ENCODE measurements around the gene VPS33A. TPM values are rescaled to one million over a fixed set of nuclear protein-coding genes. Genes with fewer than 3 reads are reported as not detected.

Gene VPS33A
- total RNA-seq, 4 donors from 2014 or later, result 13.0 to 18.6 (median 15.4) TPM

- no peak for TF ChIP-seq CTCF (IDR thresholded peaks at IDR 0.05; ENCODE audit: low read depth)
Observed at GRCh38 chr12:122207391-122207790, 58.9 kb downstream of the VPS33A start.

GRCh38 chr12:122206976-122207375 lies 59.3 kb downstream of the VPS33A start:
- TF ChIP-seq CTCF (IDR thresholded peaks at IDR 0.05; ENCODE audit: low read depth), result no peak

GRCh38 chr12:122206111-122206881 lies 60.0 kb downstream of the VPS33A start:
- TF ChIP-seq CTCF (IDR thresholded peaks at IDR 0.05; ENCODE audit: low read depth), result no peak

GRCh38 chr12:122205053-122205925 lies 61.0 kb downstream of the VPS33A start:
- no peak for TF ChIP-seq CTCF (IDR thresholded peaks at IDR 0.05; ENCODE audit: low read depth)

GRCh38 chr12:122204167-122205052 lies 61.9 kb downstream of the VPS33A start:
- TF ChIP-seq CTCF (IDR thresholded peaks at IDR 0.05; ENCODE audit: low read depth), result no peak

GRCh38 chr12:122203301-122204166 lies 62.8 kb downstream of the VPS33A start, which contains the start of gene B3GNT4:
B3GNT4 (plus strand) TSS chr12:122203709; CDS start chr12:122204619, 910 bp downstream.
- no peak for TF ChIP-seq CTCF (IDR thresholded peaks at IDR 0.05; ENCODE audit: low read depth)
